Thyroid gland (tissue), 4 donors: ENCODE data around the gene SGCA. TPM values are rescaled to one million over a fixed set of nuclear protein-coding genes. Genes with fewer than 3 reads are reported as not detected.
A peak's percentile ranks its signal among the peaks of the same experiment; 100 is the strongest.

Source experiments
- DNase-seq, 2 donors: peaks; one replicate each; pipeline ENCODE4 v3.0.0-alpha.2; 2019
- H3K27ac ChIP-seq, 3 donors: fragments of 200-600 bp; sonication (generic); 1 replicate in 2 of 3; 2 replicates in 1 of 3; pipeline ENCODE4 v1.5.1; 2016 to 2019; ENCODE audit warnings: mild to moderate bottlenecking in 1 of 3, moderate library complexity in 1 of 3
- H3K27me3 ChIP-seq: fragments of 200-600 bp; sonication (generic); one replicate; pipeline ENCODE4 v1.5.1; 2019
- H3K36me3 ChIP-seq, 2 donors: fragments of 200-600 bp; sonication (generic); one replicate each; pipeline ENCODE4 v1.5.1; 2016 to 2019
- H3K4me1 ChIP-seq, 2 donors: fragments of 200-600 bp; sonication (generic); one replicate each; pipeline ENCODE4 v1.5.1; 2017 to 2019
- H3K4me3 ChIP-seq, 3 donors: fragments of 200-600 bp; sonication (generic); replicated peaks in 1 of 3; 1 replicate in 2 of 3; 2 replicates in 1 of 3; pipeline ENCODE4 v1.5.1; 2016; ENCODE audit warnings: mild to moderate bottlenecking in 1 of 3
- H3K9me3 ChIP-seq: fragments of 200-600 bp; sonication (generic); one replicate; pipeline ENCODE4 v1.5.1; 2017
- CTCF ChIP-seq, 6 experiments: fragments of 200-600 bp in 3 of 6; fragments of 450-650 bp in 3 of 6; sonication (generic) in 3 of 6; IDR thresholded peaks; one replicate each; pipeline ENCODE4 v1.5.1; 2016 to 2019; ENCODE audit warnings: antibody characterized with exemption in 6 of 6, mild to moderate bottlenecking in 2 of 6, inconsistent platforms in 1 of 6, moderate library complexity in 1 of 6
- POLR2A ChIP-seq, 2 donors: fragments of 450-650 bp; IDR thresholded peaks; one replicate each; pipeline ENCODE4 v1.6.1; 2017; ENCODE audit warnings: antibody characterized with exemption in 2 of 2, mild to moderate bottlenecking in 2 of 2, moderate library complexity in 1 of 2
- WGBS, 2 donors: methylation state at CpG; one replicate each; pipeline ENCODE4 v1.1.5; 2017; 5-methylcytosine and 5-hydroxymethylcytosine counted together
- intact Hi-C: fragments of 100-400 bp; cut with DNase I; formaldehyde crosslinking; loops from one replicate; pipeline ENCODE4 v1.15.1; 2023
- total RNA-seq, 4 donors: library from RNA; depleted of rRNA; stranded (reverse); fragments of >200 nt; gene quantifications; one replicate each; pipeline ENCODE4 v1.2.3, GENCODE V29; 2016

The SGCA gene
- total RNA-seq, 4 donors from 2014 or later = 2.0 TPM; not detected in 3

DNA sequence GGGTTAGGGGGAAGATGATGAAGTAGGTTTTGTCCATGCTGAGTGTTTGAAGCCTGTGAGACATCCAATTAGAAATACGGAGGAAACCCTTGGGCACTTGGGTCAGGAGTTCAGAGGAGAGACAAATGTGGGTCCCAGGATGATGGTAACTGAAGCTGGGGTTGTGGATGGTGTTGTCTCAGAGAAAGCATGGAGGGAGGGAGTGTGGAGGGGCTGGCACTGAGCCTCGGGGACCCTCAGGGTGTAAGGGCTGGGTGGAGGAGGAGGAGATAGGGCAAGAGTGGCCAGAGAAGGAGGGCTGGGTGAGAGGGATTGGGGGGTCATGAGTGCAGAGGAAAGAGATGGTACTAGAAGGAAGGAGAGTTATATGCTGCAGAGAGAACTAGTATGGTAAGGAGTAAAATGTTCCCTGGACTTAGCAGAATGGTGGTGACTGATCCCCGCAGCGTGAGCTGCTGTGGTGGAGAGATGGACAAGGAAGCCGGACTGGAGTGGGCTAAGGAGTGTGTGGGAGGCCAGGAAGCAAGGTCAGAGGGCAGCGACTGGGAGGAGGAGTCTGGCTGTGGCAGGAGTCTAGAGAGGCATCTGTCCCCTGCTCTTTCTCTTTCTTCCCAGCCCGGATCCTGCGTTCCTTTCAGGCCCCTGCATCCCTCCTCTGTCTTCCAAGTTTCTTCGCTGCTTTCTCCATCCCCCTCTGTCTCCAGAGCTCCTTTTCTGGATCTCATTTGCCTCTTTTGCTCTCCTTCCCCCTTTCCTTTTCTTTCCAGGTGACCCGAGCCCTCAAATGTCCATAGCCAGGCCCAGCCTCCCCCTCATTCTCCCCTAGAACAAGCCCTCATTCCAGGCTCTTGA is 39.5 kb downstream of the SGCA start:
- H3K36me3 ChIP-seq = no peaks in the 10 kb centered on the region
- H3K4me3 ChIP-seq = no peak overlapping the region
- 56 to 60% methylated on average over 10 of the region's 10 CpGs for WGBS, 2 donors
- peaks cover 10% of the 10 kb centered on the region for H3K27me3 ChIP-seq
- no peak for DNase-seq
- no peaks in the 10 kb centered on the region for H3K9me3 ChIP-seq
- H3K4me1 ChIP-seq = peaks cover 5 to 19% of the 10 kb centered on the region in 2 donors
- TF ChIP-seq CTCF (IDR thresholded peaks at IDR 0.05) (no peak), POLR2A (IDR thresholded peaks at IDR 0.05) (no peak)
- peak overlapping the region in 1 of 3 donors; percentile 38 for H3K27ac ChIP-seq
- intact Hi-C loops = no loop called here

- H3K4me3 ChIP-seq = no peak overlapping the region
- H3K27ac ChIP-seq = peak overlapping the region in 1 of 3 donors; percentile 38
- H3K4me1 ChIP-seq = peaks cover 2 to 22% of the 10 kb centered on the region in 2 donors
- H3K27me3 ChIP-seq = peaks cover 7% of the 10 kb centered on the region
- H3K36me3 ChIP-seq = no peaks in the 10 kb centered on the region
- TF ChIP-seq POLR2A (IDR thresholded peaks at IDR 0.05) (no peak), CTCF (IDR thresholded peaks at IDR 0.05) (no peak)
- intact Hi-C loops = no loop called here
- no peaks in the 10 kb centered on the region for H3K9me3 ChIP-seq
- 79 to 85% methylated on average over 6 to 7 of the region's 7 CpGs for WGBS, 2 donors
- no peak for DNase-seq
Observed at GRCh38 chr17:50205963-50206505, 40.2 kb downstream of the SGCA start.

DNA sequence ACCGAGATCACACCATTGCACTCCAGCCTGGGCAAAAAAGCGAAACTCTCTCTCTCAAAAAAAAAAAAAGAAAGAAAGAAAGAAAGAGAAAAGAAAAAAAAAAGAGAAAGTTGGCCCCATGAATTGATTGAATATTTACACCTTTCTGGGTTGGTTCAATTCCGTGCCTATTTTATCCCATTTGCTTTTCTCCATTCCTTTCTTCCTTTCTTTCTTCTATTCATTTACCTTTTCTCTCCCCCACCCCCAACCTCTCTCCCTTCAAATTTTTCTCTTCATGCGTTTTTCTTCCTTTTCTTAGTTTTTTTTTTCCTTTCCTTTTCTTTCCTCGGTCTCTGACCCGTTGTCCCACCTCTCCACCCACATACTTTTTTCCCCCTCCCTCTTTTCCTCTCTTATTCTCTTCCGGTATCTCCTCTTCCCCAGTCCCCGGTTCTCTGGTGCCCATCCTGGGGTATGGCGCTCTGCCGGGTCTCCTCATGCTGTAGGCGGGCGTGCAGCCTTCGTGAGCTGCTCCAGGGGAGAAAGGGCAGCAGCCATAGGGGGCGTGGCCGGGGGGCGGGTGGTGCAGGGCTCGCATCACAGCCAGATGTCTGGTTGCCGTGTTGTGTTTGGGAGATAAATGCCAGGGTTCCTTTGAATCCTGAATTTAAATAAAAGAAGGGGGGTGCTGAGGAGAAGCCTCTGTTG is 40.9 kb downstream of the SGCA start:
- H3K4me3 ChIP-seq = no peak overlapping the region
- H3K27ac ChIP-seq = no peak overlapping the region
- DNase-seq = no peak
- peaks cover 0 to 22% of the 10 kb centered on the region in 2 donors for H3K4me1 ChIP-seq
- intact Hi-C loops = no loop called here
- WGBS, 2 donors = 31 to 35% methylated on average over 18 of the region's 18 CpGs
- TF ChIP-seq POLR2A (IDR thresholded peaks at IDR 0.05) (no peak), CTCF (IDR thresholded peaks at IDR 0.05) (no peak)
- peaks cover under 1% of the 10 kb centered on the region for H3K27me3 ChIP-seq
- H3K36me3 ChIP-seq = no peaks in the 10 kb centered on the region
- H3K9me3 ChIP-seq = no peaks in the 10 kb centered on the region

DNA sequence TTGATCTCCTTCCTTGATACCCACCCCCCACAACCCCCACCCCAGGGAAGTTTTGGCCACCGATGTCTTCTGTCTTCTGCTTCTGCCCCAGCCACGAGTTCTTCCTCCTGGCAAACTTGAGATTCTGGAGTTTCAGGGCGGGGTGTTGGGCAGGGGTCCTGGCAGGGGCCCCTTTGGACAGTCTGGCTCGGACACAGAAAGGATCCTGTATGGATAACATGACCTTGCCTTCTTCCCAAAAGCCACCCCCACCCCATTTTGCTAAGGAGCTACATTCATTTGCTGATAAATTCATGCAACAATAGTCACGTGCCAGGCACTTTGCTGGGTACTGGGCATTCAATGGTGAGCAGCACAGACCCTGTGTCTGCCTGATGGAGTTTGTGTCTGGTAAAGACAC is 41.5 kb downstream of the SGCA start:
- intact Hi-C loops = no loop called here
- DNase-seq = no peak
- H3K27ac ChIP-seq = no peak overlapping the region
- H3K36me3 ChIP-seq = no peaks in the 10 kb centered on the region
- H3K4me1 ChIP-seq = peaks cover 0 to 22% of the 10 kb centered on the region in 2 donors
- no peaks in the 10 kb centered on the region for H3K27me3 ChIP-seq
- TF ChIP-seq POLR2A (IDR thresholded peaks at IDR 0.05) = no peak
- TF ChIP-seq CTCF (IDR thresholded peaks at IDR 0.05) = no peak
- 50 to 57% methylated on average over 5 of the region's 5 CpGs for WGBS, 2 donors
- H3K9me3 ChIP-seq = no peaks in the 10 kb centered on the region
- H3K4me3 ChIP-seq = no peak overlapping the region
